Suprapubic skin (tissue), 4 donors: ENCODE data around the gene GASK1B. TPM values are rescaled to one million over a fixed set of nuclear protein-coding genes. Genes with fewer than 3 reads are reported as not detected.

Source experiments
- DNase-seq, 2 donors: peaks; one replicate each; pipeline ENCODE4 v3.0.0-alpha.2; 2019; ENCODE audit warnings: low spot score in 2 of 2
- H3K27ac ChIP-seq: fragments of 200-600 bp; sonication (generic); one replicate; pipeline ENCODE4 v1.5.1; 2019
- H3K27me3 ChIP-seq: fragments of 200-600 bp; sonication (generic); one replicate; pipeline ENCODE4 v1.5.1; 2019
- H3K36me3 ChIP-seq: fragments of 200-600 bp; sonication (generic); one replicate; pipeline ENCODE4 v1.5.1; 2019
- H3K4me1 ChIP-seq: fragments of 200-600 bp; sonication (generic); one replicate; pipeline ENCODE4 v1.5.1; 2019
- H3K4me3 ChIP-seq: fragments of 200-600 bp; sonication (generic); one replicate; pipeline ENCODE4 v1.5.1; 2019; ENCODE audit warnings: mild to moderate bottlenecking
- H3K9me3 ChIP-seq: fragments of 200-600 bp; sonication (generic); one replicate; pipeline ENCODE4 v1.5.1; 2019
- CTCF ChIP-seq, 2 donors: fragments of 200-600 bp in 1 of 2; fragments of 450-650 bp in 1 of 2; sonication (generic) in 1 of 2; IDR thresholded peaks; one replicate each; pipeline ENCODE4 v1.5.1; 2016 to 2019; ENCODE audit warnings: antibody characterized with exemption in 2 of 2, mild to moderate bottlenecking in 1 of 2, moderate library complexity in 1 of 2
- EP300 ChIP-seq: sonication (generic); formaldehyde crosslinking; IDR thresholded peaks from one replicate; pipeline ENCODE4 v1.6.1; 2017; ENCODE audit warnings: antibody characterized with exemption
- POLR2A ChIP-seq, 2 donors: fragments of 450-650 bp; IDR thresholded peaks; one replicate each; pipeline ENCODE4 v1.6.1; 2017; ENCODE audit warnings: antibody characterized with exemption in 2 of 2, mild to moderate bottlenecking in 2 of 2, moderate library complexity in 2 of 2
- POLR2AphosphoS5 ChIP-seq, 3 donors: sonication (generic); formaldehyde crosslinking; IDR thresholded peaks; one replicate each; pipeline ENCODE4 v1.6.1; 2017; ENCODE audit warnings: antibody characterized with exemption in 3 of 3
- WGBS: methylation state at CpG from one replicate; pipeline ENCODE4 v1.1.5; 2018; 5-methylcytosine and 5-hydroxymethylcytosine counted together
- total RNA-seq, 4 donors: library from RNA; depleted of rRNA; stranded (reverse); fragments of >200 nt; gene quantifications; one replicate each; pipeline ENCODE4 v1.1.0, GENCODE V29; 2016

Gene GASK1B
- total RNA-seq, 4 donors from 2014 or later, result 4.6 to 12.6 (median 7.6) TPM

GRCh38 chr4:158186815-158187214 is 14.0 kb upstream of the GASK1B start:
- no peaks in the 10 kb centered on the region for H3K4me1 ChIP-seq
- DNase-seq, result no peak
- no peak for TF ChIP-seq POLR2A (IDR thresholded peaks at IDR 0.05)
- TF ChIP-seq POLR2AphosphoS5 (IDR thresholded peaks at IDR 0.05), result no peak
- no peak for TF ChIP-seq EP300
- TF ChIP-seq CTCF (IDR thresholded peaks at IDR 0.05), result no peak
- 44% methylated on average over 2 of the region's 2 CpGs for WGBS
- no peak overlapping the region for H3K4me3 ChIP-seq
- H3K36me3 ChIP-seq, result no peaks in the 10 kb centered on the region
- no peaks in the 10 kb centered on the region for H3K9me3 ChIP-seq
- no peak overlapping the region for H3K27ac ChIP-seq
- H3K27me3 ChIP-seq, result no peaks in the 10 kb centered on the region

DNA sequence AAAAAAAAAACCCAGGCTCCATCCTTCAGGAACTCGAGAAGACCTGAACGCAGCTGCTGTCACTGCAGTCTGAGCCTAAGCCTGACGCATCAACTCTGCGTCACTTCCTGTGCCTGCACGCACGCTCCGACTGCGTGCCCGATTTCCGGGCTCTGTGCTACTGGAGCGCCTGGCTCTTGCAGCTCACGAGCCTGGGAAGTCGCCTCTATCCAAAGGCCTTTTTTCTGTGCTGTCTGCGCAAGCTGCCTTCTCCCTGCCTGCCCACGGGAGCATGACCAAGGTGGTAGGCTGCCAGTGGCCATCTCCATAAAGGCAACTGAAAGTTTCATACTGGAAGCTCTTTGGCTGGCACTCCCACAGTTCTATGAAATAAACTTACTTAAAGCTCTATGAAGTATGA is 9.9 kb upstream of the GASK1B start:
- Histone ChIP-seq H3K27ac (no peak overlapping the region), H3K27me3 (no peaks in the 10 kb centered on the region), H3K4me3 (no peak overlapping the region), H3K4me1 (no peaks in the 10 kb centered on the region), H3K9me3 (no peaks in the 10 kb centered on the region), H3K36me3 (no peaks in the 10 kb centered on the region)
- 95% methylated on average over 15 of the region's 15 CpGs for WGBS
- no peak for DNase-seq
- TF ChIP-seq POLR2AphosphoS5 (IDR thresholded peaks at IDR 0.05), result no peak
- no peak for TF ChIP-seq EP300
- no peak for TF ChIP-seq CTCF (IDR thresholded peaks at IDR 0.05)
- no peak for TF ChIP-seq POLR2A (IDR thresholded peaks at IDR 0.05)

GRCh38 chr4:158181906-158182305 is 9.1 kb upstream of the GASK1B start:
- no peaks in the 10 kb centered on the region for H3K9me3 ChIP-seq
- no peak overlapping the region for H3K4me3 ChIP-seq
- no peak overlapping the region for H3K27ac ChIP-seq
- H3K4me1 ChIP-seq, result peaks cover 2% of the 10 kb centered on the region
- 65% methylated on average over 5 of the region's 5 CpGs for WGBS
- DNase-seq, result no peak
- H3K36me3 ChIP-seq, result no peaks in the 10 kb centered on the region
- TF ChIP-seq EP300 (no peak), POLR2A (IDR thresholded peaks at IDR 0.05) (no peak), POLR2AphosphoS5 (IDR thresholded peaks at IDR 0.05) (no peak), CTCF (IDR thresholded peaks at IDR 0.05) (no peak)
- no peaks in the 10 kb centered on the region for H3K27me3 ChIP-seq

- Histone ChIP-seq H3K9me3 (no peaks in the 10 kb centered on the region), H3K27ac (no peak overlapping the region), H3K4me1 (peaks cover 7% of the 10 kb centered on the region), H3K27me3 (no peaks in the 10 kb centered on the region), H3K4me3 (no peak overlapping the region), H3K36me3 (no peaks in the 10 kb centered on the region)
- DNase-seq, result no peak
- 77% methylated on average over 3 of the region's 3 CpGs for WGBS
- TF ChIP-seq EP300, result no peak
- TF ChIP-seq POLR2A (IDR thresholded peaks at IDR 0.05), result no peak
- TF ChIP-seq CTCF (IDR thresholded peaks at IDR 0.05), result no peak
- TF ChIP-seq POLR2AphosphoS5 (IDR thresholded peaks at IDR 0.05), result no peak
Observed at GRCh38 chr4:158179465-158179864, 6.6 kb upstream of the GASK1B start.

- no peak for TF ChIP-seq CTCF (IDR thresholded peaks at IDR 0.05)
- TF ChIP-seq POLR2AphosphoS5 (IDR thresholded peaks at IDR 0.05), result no peak
- no peak for TF ChIP-seq EP300
- TF ChIP-seq POLR2A (IDR thresholded peaks at IDR 0.05), result no peak
- DNase-seq, result no peak
- no peak overlapping the region for H3K4me3 ChIP-seq
- H3K27me3 ChIP-seq, result no peaks in the 10 kb centered on the region
- no peak overlapping the region for H3K27ac ChIP-seq
- H3K9me3 ChIP-seq, result no peaks in the 10 kb centered on the region
- no peaks in the 10 kb centered on the region for H3K36me3 ChIP-seq
- H3K4me1 ChIP-seq, result peaks cover 19% of the 10 kb centered on the region
Observed at GRCh38 chr4:158176776-158177175, 4.0 kb upstream of the GASK1B start.
